H1 (cell line): ENCODE results near the gene NIPSNAP2. TPM values are rescaled to one million over a fixed set of nuclear protein-coding genes. Genes with fewer than 3 reads are reported as not detected.
A peak's percentile ranks its signal among the peaks of the same experiment; 100 is the strongest.
"Not testable (repeated sequence)": the region's sequence is repeated elsewhere in the genome, so short reads cannot be mapped to it uniquely, and the experiment has no call there.

ENCODE experiments used
- CTCF ChIA-PET: fragments of 300-600 bp; sonication (Branson Sonifier 250); formaldehyde crosslinking; loops from one replicate; lab custom pipeline; 2021; ENCODE audit not compliant: partially characterized antibody; lab: Charles Lee
- POLR2A ChIA-PET: fragments of 300-600 bp; sonication (Branson Sonifier 250); formaldehyde crosslinking; loops from one replicate; lab custom pipeline; 2021; ENCODE audit warnings: inconsistent platforms; ENCODE audit not compliant: partially characterized antibody; lab: Charles Lee
- DNase-seq, 2 experiments: peaks; one replicate each; pipeline versions ENCODE4 v3.0.0 to v3.0.0-alpha.2; 2010 to 2022; ENCODE audit warnings: low spot score in 2 of 2, low read depth in 1 of 2, mixed read lengths in 1 of 2
- FAIRE-seq: peaks from 2 replicates; lab custom pipeline; 2011; peaks lifted over from hg19 to GRCh38; lab: Jason Lieb, UNC
- H2AFZ ChIP-seq: 2 replicates; pipeline ENCODE4 v1.8.1; 2012; ENCODE audit warnings: low read length, inconsistent platforms
- H2AK5ac ChIP-seq: 2 replicates; pipeline ENCODE4 v1.6.1; 2013; ENCODE audit warnings: low read depth, low read length
- H2BK120ac ChIP-seq: replicated peaks from 2 replicates; pipeline ENCODE3; 2013; ENCODE audit warnings: low read depth, low read length, inconsistent platforms
- H2BK12ac ChIP-seq: 2 replicates; pipeline ENCODE4 v1.6.1; 2013; ENCODE audit warnings: low read depth, low read length
- H2BK15ac ChIP-seq: 2 replicates; pipeline ENCODE4 v1.6.1; 2013; ENCODE audit warnings: low read length
- H2BK20ac ChIP-seq: 2 replicates; pipeline ENCODE4 v1.6.1; 2013; ENCODE audit warnings: low read length
- H2BK5ac ChIP-seq: 2 replicates; pipeline ENCODE4 v1.6.1; 2013; ENCODE audit warnings: low read depth, low read length
- H3K14ac ChIP-seq: 2 replicates; pipeline ENCODE4 v1.6.1; 2013; ENCODE audit warnings: inconsistent platforms; ENCODE audit not compliant: insufficient read length
- H3K18ac ChIP-seq: 2 replicates; pipeline ENCODE4 v1.6.1; 2013; ENCODE audit warnings: low read length; ENCODE audit errors: extremely low read depth
- H3K23ac ChIP-seq: 2 replicates; pipeline ENCODE4 v1.6.1; 2013; ENCODE audit warnings: inconsistent platforms; ENCODE audit not compliant: insufficient read length
- H3K23me2 ChIP-seq: 2 replicates; pipeline ENCODE4 v1.6.1; 2013; ENCODE audit warnings: low read depth, low read length
- H3K27ac ChIP-seq: 2 replicates; pipeline ENCODE4 v1.6.1; 2011; ENCODE audit warnings: low read depth, low read length, inconsistent platforms
- H3K27me3 ChIP-seq, 4 experiments: replicated peaks in 1 of 4; 1 replicate in 1 of 4; 2 replicates in 3 of 4; pipeline versions ENCODE4 v1.6.1 to v1.8.1; 2011 to 2013; ENCODE audit warnings: low read length in 3 of 4, mild to moderate bottlenecking in 3 of 4, inconsistent platforms in 2 of 4, mixed read lengths in 2 of 4, moderate library complexity in 1 of 4; ENCODE audit not compliant: control insufficient read depth in 3 of 4, insufficient read depth in 3 of 4; ENCODE audit errors: extremely low read depth in 1 of 4
- H3K36me3 ChIP-seq, 4 experiments: 2 replicates each; pipeline versions ENCODE4 v1.6.1 to v1.8.1; 2011 to 2013; ENCODE audit warnings: mild to moderate bottlenecking in 4 of 4, low read length in 3 of 4, moderate library complexity in 2 of 4, control low read depth in 1 of 4, inconsistent platforms in 1 of 4; ENCODE audit not compliant: insufficient read depth in 4 of 4, control insufficient read depth in 2 of 4
- H3K4ac ChIP-seq: replicated peaks from 2 replicates; pipeline ENCODE3; 2013; ENCODE audit warnings: low read length, low read depth, mixed read lengths, inconsistent platforms; ENCODE audit not compliant: insufficient read length
- H3K4me1 ChIP-seq, 4 experiments: replicated peaks in 1 of 4; 1 replicate in 1 of 4; 2 replicates in 3 of 4; pipeline versions ENCODE4 v1.6.1 to v1.8.1; 2011 to 2013; ENCODE audit warnings: low read length in 3 of 4, inconsistent platforms in 2 of 4, mixed read lengths in 1 of 4; ENCODE audit not compliant: insufficient read depth in 4 of 4, control insufficient read depth in 3 of 4
- H3K4me2 ChIP-seq, 2 experiments: 2 replicates each; pipeline versions ENCODE4 v1.6.1 to v1.8.1; 2011 to 2013; ENCODE audit warnings: low read depth in 2 of 2, low read length in 2 of 2, control low read depth in 1 of 2, inconsistent platforms in 1 of 2, mild to moderate bottlenecking in 1 of 2; ENCODE audit not compliant: insufficient read depth in 1 of 2
- H3K4me3 ChIP-seq, 4 experiments: fragments of 200-600, 300-600 bp in 1 of 4; sonication (generic), shearing (Covaris generic), sonication (Bioruptor Twin) in 1 of 4; 2 replicates each; pipeline versions ENCODE4 v1.5.1 to v1.8.1; 2011 to 2016; ENCODE audit warnings: low read length in 4 of 4, low read depth in 3 of 4, control low read depth in 2 of 4, inconsistent platforms in 2 of 4, mild to moderate bottlenecking in 2 of 4, mixed read lengths in 1 of 4, moderate library complexity in 1 of 4; ENCODE audit not compliant: insufficient read depth in 2 of 4; ENCODE audit errors: extremely low read depth in 1 of 4
- H3K56ac ChIP-seq: replicated peaks from 2 replicates; pipeline ENCODE3; 2013; ENCODE audit warnings: low read depth, mild to moderate bottlenecking, mixed read lengths, low read length, inconsistent platforms; ENCODE audit not compliant: insufficient read length
- H3K79me1 ChIP-seq: 2 replicates; pipeline ENCODE4 v1.6.1; 2013; ENCODE audit warnings: low read depth, low read length, control low read depth
- H3K79me2 ChIP-seq, 2 experiments: 2 replicates each; pipeline versions ENCODE4 v1.6.1 to v1.8.1; 2012 to 2013; ENCODE audit warnings: low read length in 2 of 2, mild to moderate bottlenecking in 2 of 2, inconsistent platforms in 1 of 2; ENCODE audit not compliant: insufficient read depth in 2 of 2, control insufficient read depth in 1 of 2
- H3K9ac ChIP-seq, 4 experiments: replicated peaks in 1 of 4; 1 replicate in 1 of 4; 2 replicates in 3 of 4; pipeline versions ENCODE4 v1.6.1 to v1.8.1; 2011 to 2013; ENCODE audit warnings: low read depth in 3 of 4, low read length in 3 of 4, control low read depth in 2 of 4, mild to moderate bottlenecking in 2 of 4, moderate library complexity in 2 of 4, inconsistent platforms in 1 of 4; ENCODE audit errors: extremely low read depth in 1 of 4
- H3K9me3 ChIP-seq, 2 experiments: 2 replicates each; pipeline versions ENCODE4 v1.6.1 to v1.8.1; 2012 to 2013; ENCODE audit warnings: mild to moderate bottlenecking in 2 of 2, moderate library complexity in 2 of 2, control low read depth in 1 of 2, inconsistent platforms in 1 of 2, low read depth in 1 of 2, low read length in 1 of 2, mixed read lengths in 1 of 2; ENCODE audit not compliant: insufficient read depth in 2 of 2
- H4K20me1 ChIP-seq, 2 experiments: replicated peaks in 1 of 2; 2 replicates each; pipeline versions ENCODE3 to v1.8.1; 2011 to 2013; ENCODE audit warnings: inconsistent platforms in 2 of 2, low read length in 2 of 2, mild to moderate bottlenecking in 1 of 2; ENCODE audit not compliant: insufficient read depth in 2 of 2, control insufficient read depth in 1 of 2
- H4K5ac ChIP-seq: 2 replicates; pipeline ENCODE4 v1.6.1; 2013; ENCODE audit warnings: low read length, low read depth, mixed read lengths, inconsistent platforms; ENCODE audit not compliant: insufficient read length
- H4K8ac ChIP-seq: 2 replicates; pipeline ENCODE4 v1.8.0; 2013; ENCODE audit warnings: mild to moderate bottlenecking, moderate library complexity, low read length, inconsistent platforms; ENCODE audit not compliant: insufficient read depth; ENCODE audit errors: extremely low read depth
- H4K91ac ChIP-seq: replicated peaks from 2 replicates; pipeline ENCODE3; 2013; ENCODE audit warnings: low read length, mixed read lengths, inconsistent platforms; ENCODE audit not compliant: insufficient read length
- KDM1A ChIP-seq: fragments of 200-600, 300-600 bp; sonication (generic); IDR thresholded peaks from 2 replicates; pipeline ENCODE4 v1.7.1; 2016; ENCODE audit warnings: mild to moderate bottlenecking, low read length, borderline replicate concordance
- WGBS, 2 experiments: shearing (Covaris generic) in 1 of 2; methylation state at CpG; one replicate each; pipeline versions ENCODE4 v1.1.6 to v1.1.7; 2013 to 2015; ENCODE audit warnings: low lambda C conversion rate in 2 of 2, mixed read lengths in 2 of 2, inconsistent platforms in 1 of 2, low coverage in 1 of 2, missing lambda C conversion rate in 1 of 2; ENCODE audit not compliant: insufficient replicate concordance in 2 of 2, insufficient coverage in 1 of 2, insufficient read length in 1 of 2; ENCODE audit errors: extremely low coverage in 1 of 2, missing lambda C conversion rate in 1 of 2; 5-methylcytosine and 5-hydroxymethylcytosine counted together
- polyA plus RNA-seq, 7 experiments: library from polyadenylated mRNA; depleted of rRNA in 3 of 7; stranded (reverse) in 5 of 7; unstranded in 2 of 7; fragments of >200 nt in 5 of 7; fragments of 200-250 nt in 2 of 7; gene quantifications; 1 replicate in 5 of 7; 2 replicates in 1 of 7; 4 replicates in 1 of 7; pipeline versions ENCODE4 v1.2.1 to v1.2.3, GENCODE V29; 2011 to 2013; ENCODE audit warnings: missing spikeins in 2 of 7, mixed read lengths in 2 of 7
- total RNA-seq: library from RNA; stranded (reverse); fragmentation: NEBNext Ultra II Directional; extraction: Animal tissue kit (Norgen Biotek cat#: 25700); gene quantifications from 2 replicates; pipeline ENCODE4 v1.2.1, GENCODE V29; 2021

The NIPSNAP2 gene
- total and polyA plus RNA-seq, 2 of the 8 experiments (the other 6 are each of a cell fraction or from before 2014, with no cell fraction given): 31.1 to 45.2 TPM

GRCh38 chr7:55952352-55952671 is 12.1 kb upstream of the NIPSNAP2 start:
- H3K4me3 ChIP-seq: peak overlapping the region; percentile 86 to 95 (median 92)
- H3K14ac ChIP-seq, H2BK20ac ChIP-seq, H3K4me1 ChIP-seq, H3K27me3 ChIP-seq, DNase-seq, H3K79me1 ChIP-seq, H3K4ac ChIP-seq, H2BK15ac ChIP-seq, H3K23me2 ChIP-seq, H2AFZ ChIP-seq, H2BK120ac ChIP-seq, H3K18ac ChIP-seq, H4K91ac ChIP-seq, H4K5ac ChIP-seq, H4K20me1 ChIP-seq, FAIRE-seq, CTCF ChIA-PET, H3K23ac ChIP-seq, H3K9me3 ChIP-seq: not testable (repeated sequence)
- H4K8ac ChIP-seq: peak overlapping the region; percentile 99; the same call in 1 of the 2 replicates
- H3K79me2 ChIP-seq: peaks cover 0 to 13% of the 10 kb centered on the region in 2 experiments; a peak in 3 of 4 replicates
- H3K9ac ChIP-seq: peak overlapping the region; percentile 66 to 96 (median 94)
- TF ChIP-seq KDM1A: 0 out of 2 replicates have a peak, but pooled peaks have one; percentile 73
- peak overlapping the region; percentile 72 to 73 for H3K4me2 ChIP-seq
- H2BK5ac ChIP-seq: peak overlapping the region; percentile 85; the same call in 1 of the 2 replicates
- WGBS, 2 experiments: 28% methylated on average over 14 of the region's 19 CpGs; no CpG with 5 or more reads in 1 of the 2 experiments
- peak overlapping the region; percentile 92 for H3K56ac ChIP-seq
- peak overlapping the region; percentile 82; the same call in 1 of the 2 replicates for H2AK5ac ChIP-seq
- POLR2A ChIA-PET: interaction anchor here (0.9 kb wide), 1 partner anchor 12 kb away, joined by 4 read pairs; the partner anchor contains the start of gene NIPSNAP2
- peak overlapping the region; percentile 89 for H3K27ac ChIP-seq
- 0 out of 2 replicates have a peak overlapping the region, but pooled peaks have one; percentile 50 for H2BK12ac ChIP-seq
- peaks cover 8 to 14% (median 10%) of the 10 kb centered on the region in 4 experiments; a peak in 6 of 8 replicates for H3K36me3 ChIP-seq
